KBM-7 (cell line): ENCODE results near the gene ATP13A5.

Experiments
- DNase-seq: peaks from one replicate; pipeline ENCODE4 v3.0.0-alpha.2; 2015
- in situ Hi-C: fragments of 300-500 bp; cut with MboI; formaldehyde crosslinking; loops from 2 replicates; pipeline ENCODE4 v1.14.3; 2020; ENCODE audit warnings: low sequenced_read_pairs, low pct_unique_long_range_greater_than_20kb, mixed read lengths

Gene ATP13A5

DNA sequence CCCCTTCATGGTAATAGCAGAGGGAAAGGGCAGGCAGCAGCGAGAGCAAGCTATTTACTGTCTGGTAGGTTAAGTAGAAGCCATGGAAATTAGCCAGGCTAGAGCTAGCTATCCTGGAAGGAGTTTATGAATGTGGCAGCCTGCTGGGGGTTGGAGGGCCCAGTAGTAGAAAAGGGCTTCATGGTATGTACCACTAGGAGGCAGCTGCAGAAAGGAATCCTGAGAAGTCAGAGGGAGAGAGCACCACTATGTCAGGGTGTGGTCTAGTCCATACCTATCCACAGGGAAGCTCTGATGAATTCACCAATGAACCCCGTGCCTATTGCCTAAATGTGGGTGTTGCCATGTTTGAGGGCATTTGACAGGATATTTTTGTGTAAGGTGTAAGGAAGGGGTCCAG, 82.6 kb downstream of the ATP13A5 start:
- DNase-seq = no peak
- in situ Hi-C loops = no loop called here

DNA sequence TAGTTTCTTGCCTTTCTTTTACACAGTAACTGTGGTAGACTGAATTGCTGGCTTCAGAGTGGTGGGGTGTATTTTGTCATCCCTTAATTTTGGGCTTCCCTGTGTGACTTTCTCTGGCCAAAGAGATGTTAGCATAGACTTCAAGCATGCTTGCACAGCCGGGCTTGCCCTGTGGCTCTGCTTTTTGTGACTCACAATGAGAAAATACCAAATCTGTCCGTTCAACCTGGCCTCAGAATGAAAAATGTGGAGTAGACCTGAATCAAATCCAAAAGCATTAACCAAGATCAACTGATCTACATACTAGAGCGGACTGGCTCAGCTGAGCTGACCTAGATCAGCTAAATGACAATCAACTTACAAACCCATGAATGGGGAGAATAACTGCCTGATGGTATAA, 86.2 kb downstream of the ATP13A5 start:
- DNase-seq = no peak
- in situ Hi-C loops = no loop called here

DNA sequence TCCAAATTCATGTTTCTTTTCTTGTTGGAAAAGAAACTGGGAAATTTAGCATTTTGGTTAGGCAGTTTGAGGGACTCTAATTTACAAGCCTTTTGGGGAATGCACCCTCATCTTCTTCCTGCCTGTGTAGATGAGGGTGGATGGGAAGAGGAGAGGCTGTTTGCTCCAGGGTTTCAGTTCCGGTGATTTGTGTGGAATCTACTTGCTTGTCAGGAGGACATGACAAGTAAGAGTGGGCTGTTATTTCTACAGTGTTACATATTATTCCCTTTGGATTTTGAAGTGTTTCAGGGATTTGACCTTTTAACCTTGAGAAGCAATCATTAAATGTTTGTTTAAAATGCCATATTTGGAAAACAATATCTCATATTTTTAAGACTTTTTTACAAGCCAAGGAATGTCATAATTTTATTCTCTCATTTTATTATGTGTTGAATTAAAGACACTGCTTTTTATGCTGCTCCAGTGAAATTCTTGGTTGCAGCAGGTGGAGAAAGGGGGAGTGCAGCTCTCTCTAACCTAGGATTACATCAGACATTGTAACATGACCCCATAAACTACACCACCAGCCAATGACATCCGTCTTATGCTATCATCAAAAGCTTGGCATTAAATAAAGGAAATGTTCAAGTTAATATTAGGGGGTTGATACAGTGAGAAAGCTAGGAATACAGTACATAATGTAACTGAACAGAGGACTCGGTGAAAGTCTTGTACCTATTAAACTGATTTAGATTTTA, 107.3 kb downstream of the ATP13A5 start:
- in situ Hi-C loops = no loop called here
- DNase-seq = no peak

DNA sequence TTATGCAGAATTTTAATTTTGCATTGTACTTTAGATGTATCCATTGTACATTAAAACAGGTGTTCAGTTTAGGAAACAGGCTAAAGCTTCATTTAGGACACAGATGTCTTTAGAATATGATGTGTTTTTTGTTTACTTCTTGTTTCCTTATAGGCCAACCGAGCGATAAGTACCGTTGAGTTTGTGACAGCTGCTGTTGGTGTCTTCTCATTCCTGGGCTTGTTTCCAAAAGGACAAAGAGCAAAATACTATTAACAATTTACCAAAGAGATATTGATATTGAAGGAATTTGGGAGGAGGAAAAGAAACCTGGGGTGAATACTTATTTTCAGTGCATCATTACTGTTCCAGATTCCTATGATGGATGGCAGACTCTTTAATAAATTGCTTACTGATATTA, 108.1 kb downstream of the ATP13A5 start:
- no peak for DNase-seq
- in situ Hi-C loops = no loop called here

DNA sequence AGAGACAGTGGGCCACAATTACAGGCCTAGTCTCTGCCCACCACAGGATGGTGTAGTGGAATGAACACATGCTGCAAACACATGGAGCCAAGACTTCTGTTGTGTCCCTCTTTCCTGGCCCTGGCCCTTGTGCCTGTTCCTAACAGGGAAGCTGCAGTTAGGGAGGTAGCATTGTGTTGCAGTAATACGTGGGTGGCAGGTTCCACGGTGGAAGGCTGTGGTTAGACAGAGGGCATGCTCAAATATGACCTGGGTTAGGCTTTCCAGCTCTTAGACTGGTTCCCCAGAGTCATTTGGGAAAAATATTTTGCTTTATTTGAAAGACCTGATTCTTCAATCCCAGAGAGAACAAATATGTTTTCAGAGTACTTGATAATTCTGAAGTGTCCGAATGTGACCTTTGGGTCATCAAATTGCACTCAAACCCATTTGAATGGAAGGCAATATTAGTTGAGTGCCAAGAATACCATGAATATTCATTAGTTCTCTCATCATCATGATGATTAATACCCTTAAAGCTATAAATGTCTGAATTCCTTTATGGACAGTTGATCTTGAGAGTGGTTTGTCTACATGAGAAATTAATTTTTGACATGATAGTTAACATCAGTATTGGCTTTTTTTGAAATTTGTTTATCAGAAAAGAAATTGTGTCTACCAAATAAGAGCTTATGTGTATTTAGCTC, 109.1 kb downstream of the ATP13A5 start:
- in situ Hi-C loops = no loop called here
- no peak for DNase-seq

DNA sequence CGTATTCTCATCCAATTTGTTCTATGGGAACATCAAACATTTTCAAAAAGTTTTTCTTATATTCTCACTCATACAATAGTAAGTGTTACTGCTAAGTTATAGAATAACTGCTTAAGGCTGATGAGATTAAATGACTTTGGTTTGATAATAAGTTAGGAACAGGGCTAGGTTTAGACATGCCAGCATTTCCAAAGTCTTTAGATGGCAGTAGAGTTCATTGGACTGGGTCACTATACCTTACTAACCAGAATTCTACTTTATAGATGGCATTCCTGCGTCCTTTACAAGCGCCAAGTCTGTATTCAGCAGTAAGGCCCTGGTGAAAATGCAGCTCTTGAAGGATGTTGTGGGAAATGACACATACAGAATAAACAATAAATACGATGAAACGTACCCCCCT, 115.8 kb downstream of the ATP13A5 start:
- DNase-seq = no peak
- in situ Hi-C loops = no loop called here

DNA sequence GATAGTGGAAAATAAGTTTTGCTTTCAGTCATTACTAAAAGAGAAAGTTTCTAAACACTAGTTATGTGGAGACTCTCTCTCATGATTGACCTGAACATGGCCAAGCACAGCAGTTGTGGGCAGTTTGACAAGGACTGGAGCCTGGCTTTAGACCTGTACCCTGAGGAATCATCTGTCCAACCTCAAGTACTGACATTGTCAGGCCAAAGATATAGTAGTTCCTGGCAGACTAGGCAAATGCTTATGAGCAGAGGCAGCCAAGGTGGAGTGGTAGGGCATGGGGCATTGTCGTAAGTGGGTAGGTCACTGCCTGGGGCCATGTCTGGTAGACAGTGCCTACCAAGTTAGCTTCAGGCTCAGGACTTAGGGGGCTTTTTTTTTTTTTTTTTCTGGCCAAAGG, 116.6 kb downstream of the ATP13A5 start:
- in situ Hi-C loops = no loop called here

DNA sequence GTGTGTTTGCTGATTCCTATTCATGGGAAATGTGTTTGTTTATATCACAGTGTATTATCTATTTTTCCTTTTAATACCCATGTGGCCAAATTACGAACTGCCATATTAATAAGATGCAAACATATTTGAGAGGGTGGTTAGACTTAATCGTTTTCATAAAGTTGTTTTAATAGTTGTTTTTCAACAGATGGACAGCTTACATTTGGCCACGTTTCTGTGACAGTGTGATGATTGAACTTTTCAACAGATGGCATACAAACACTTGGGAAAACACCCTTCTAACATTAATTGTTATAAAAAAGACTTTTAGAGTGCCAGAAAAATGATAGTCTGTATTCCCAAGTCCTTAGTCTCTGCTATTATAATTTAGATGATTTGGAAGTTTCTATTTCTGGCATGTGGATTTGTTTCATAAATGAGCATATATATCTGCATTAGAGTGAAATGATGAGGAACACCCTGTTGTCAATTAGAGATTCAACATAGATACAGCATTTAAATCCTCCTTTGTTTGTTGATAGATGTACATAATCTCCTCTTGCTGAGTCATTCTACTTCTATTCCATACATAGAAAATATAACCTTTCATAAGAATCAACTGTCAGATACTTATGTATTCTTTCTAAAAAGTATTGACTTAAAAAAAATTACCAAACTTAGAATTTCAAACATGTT, 124.4 kb downstream of the ATP13A5 start:
- DNase-seq = no peak
- in situ Hi-C loops = no loop called here

More for the DNA sequence above, 116.6 kb downstream of the ATP13A5 start:
- no peak for DNase-seq

DNA sequence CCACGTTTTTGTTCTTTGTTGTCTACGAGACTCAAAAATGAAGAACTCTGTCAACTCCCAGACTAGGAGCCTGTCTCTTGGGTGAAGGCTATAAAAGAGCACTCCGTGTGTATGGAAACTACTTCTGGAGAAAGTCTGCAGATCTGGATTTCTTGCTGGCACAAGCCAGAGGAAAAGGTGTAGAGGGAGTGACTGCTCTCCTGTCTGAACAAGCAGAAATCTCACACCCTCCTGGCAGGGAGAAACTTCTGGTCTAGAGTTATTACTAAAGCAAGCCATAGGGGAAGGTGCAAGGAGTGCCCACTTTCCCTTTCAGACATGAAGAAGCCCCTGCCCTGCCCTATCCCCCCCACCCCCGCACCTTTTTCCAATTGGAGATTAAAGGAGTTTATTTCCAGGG, 128.1 kb downstream of the ATP13A5 start:
- in situ Hi-C loops = no loop called here
- DNase-seq = no peak

DNA sequence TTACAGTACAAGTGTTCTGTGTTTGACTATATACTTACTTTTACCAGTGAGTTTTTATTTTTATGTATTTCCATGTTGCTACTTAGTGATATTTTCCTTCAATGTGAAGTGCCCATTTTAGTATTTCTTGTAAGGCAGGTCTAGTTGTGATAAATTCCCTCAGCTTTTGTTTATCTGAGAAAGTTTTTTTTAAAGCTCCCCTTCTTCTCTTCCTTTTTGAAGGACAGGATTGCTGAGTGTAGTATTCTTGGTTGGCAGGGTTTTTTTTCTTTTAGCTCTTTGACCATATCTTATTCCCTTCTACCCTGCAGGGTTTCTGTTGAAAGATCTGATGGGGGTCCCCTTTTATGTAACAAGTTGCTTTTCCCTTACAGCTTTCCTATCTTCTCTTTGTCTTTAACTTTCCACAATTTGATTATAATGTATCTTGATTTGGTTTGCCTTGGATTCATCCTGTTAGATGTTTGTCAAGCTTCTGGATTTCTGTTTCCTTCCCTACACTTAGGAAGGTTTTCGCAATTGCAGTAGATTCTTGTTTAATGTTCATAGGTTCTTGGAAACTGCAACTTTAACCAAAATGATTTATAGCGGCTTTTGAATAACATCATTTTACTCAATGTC, 129.6 kb downstream of the ATP13A5 start:
- in situ Hi-C loops = no loop called here
- no peak for DNase-seq

DNA sequence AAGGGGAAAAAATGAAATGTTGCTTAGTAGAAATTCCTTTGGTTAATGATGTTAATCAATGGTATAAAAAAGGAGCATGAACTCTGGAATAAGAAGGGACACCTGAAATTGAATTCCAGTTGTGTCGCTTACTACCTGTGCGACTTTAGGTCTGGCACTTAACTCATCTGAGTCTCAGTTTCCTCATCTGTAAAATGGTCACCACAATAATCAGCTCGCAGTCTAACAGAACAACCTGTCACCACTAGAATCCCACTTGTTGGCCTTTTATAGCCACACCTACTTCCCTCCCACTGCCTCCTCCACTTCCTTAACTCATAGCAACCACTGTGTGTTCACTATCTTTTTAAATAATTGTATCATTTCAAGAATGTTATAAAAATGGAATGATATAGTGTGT, 135.0 kb downstream of the ATP13A5 start:
- DNase-seq = no peak
- in situ Hi-C loops = no loop called here

DNA sequence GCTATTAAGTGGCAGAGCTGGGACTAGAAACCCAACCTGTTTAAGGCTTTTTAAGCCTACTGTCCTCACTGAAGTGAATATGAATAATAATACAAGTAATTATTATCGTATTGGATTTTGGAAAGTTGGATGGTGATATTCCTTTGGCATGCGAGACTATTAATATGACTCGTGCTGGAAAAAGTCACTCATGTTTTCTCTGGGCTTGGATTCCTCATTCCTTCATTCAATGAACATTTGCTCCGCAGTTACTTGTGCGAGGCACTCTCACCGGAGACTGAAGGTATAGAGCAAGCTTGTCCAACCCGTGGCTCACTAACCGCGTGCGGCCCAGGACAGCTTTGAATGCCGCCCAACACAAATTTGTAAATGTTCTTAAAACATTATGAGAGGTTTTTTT, 136.8 kb downstream of the ATP13A5 start:
- in situ Hi-C loops = no loop called here
- DNase-seq = no peak

DNA sequence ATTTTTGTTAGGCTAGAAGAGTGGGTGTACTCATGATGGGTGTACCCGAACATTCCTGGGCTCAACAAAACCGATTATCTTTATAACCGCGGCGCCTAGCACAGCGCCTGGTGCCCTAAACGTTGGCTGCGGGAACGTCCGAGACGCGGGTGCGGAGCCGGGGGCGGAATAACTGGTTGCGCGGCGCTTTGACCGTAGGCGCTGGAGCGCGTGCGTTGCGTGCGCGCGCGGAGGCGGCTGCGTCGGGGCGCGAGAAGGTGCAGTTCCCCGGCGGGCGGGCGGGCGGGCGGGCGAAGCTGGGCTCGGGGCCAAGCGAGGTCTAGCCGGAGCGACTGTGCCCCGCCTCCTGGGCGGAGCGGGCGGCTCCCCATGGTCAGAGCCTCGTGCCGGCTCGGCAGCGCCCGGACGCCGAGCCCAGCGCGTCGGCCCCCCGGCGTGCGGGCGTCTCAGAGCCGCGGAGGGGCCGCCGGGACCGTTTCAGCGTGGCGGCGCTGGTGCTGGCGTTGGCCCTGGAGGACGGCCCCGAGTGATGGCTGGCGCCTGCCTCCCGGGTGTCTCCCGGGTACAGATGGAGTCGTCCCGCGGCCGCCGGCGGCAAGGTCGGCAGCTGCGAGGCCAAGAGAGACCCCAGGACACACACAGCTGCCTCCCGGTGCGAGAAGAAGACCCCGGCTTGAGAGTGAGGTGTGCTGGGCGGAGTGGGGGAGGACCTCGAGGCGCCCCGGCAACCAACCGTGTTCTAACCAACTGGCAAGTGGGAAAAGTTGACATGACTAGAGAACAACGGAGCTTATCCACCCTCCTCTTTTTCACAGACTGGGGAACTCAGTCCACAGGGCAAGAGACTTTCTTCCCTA, 137.5 kb downstream of the ATP13A5 start, which contains the start of gene PLAAT1:
TSS of gene PLAAT1 (plus strand) at position 373 of the 857 bp plus-strand sequence. CDS start 14,429 bp downstream, outside the sequence.
- DNase-seq = peak; percentile 39
- in situ Hi-C loops = no loop called here

DNA sequence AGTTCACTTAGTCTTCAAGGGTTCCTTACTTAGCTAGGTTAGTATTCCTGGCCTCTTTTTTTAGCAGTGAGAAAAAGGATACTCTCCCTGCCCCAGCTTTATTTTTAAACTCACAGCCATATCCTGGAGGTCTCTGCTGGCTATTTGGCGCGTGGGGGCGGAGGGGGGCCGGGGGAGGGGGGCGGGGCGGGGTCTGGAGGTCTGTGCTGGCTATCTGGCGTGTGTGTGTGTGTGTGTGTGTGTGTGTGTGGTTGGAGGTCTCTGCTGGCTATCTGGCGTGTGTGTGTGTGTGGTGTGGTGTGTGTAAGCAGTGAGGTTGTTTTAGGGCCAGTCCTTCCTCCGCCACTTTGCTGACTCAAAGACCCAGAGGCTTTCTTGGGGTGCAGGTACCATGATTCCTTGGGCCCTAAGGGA, 138.1 kb downstream of the ATP13A5 start:
- in situ Hi-C loops = no loop called here
- no peak for DNase-seq

DNA sequence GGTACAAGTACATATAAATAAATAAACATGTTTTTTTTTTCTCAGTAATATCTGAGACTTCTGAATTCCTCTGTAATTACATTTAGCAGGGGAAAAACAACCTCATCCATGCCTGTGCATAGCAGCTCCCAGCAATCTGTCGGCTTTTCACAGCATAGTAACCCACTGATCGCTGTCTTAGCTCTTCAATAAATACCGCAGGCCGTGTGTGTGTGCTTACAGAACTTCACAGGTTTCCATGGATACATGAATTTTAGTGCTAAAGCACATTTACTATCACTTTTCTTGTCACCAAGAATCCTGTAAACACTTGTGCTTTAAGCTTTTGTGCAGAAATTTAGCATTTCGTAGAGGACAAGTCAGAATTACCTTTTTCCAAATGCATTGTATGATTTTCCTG, 141.5 kb downstream of the ATP13A5 start:
- in situ Hi-C loops = no loop called here
- no peak for DNase-seq

DNA sequence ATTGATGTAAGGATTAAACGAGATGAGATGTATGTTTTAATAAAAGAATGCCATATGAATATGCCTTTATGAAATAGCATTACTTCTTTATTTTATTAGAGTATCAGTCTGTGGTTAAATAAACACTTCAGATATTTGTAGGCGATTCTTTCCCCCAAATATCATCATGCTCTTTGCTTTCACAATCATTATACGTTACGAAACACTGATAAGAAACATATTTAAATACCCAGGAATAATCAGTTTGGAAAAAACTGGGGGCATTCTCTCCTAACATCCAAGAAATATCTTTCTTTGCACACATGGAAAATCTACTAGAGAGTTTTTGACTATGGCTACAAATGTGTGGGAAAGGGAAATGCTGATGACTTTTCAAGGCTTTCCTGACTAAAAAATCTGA, 142.0 kb downstream of the ATP13A5 start:
- in situ Hi-C loops = no loop called here
- DNase-seq = no peak

DNA sequence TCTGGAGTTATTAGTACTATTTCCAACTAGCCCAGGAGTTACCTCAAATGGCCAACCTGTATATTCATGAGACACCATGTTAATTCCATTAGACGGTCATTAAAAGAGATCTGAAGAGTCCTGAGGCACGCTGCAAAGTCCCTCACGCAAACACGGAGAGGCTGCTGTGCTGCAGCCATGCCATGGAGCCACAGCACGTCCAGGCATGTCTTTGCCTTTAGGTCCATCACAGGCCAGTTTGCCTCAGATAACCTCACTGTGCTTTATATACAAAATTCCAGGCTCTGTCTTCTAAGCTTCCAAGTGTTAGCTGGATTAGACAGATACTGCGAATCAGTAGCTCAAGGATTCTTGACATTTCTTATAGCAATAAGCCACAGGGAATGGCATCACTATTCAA, 147.4 kb downstream of the ATP13A5 start:
- no peak for DNase-seq
- in situ Hi-C loops = no loop called here

DNA sequence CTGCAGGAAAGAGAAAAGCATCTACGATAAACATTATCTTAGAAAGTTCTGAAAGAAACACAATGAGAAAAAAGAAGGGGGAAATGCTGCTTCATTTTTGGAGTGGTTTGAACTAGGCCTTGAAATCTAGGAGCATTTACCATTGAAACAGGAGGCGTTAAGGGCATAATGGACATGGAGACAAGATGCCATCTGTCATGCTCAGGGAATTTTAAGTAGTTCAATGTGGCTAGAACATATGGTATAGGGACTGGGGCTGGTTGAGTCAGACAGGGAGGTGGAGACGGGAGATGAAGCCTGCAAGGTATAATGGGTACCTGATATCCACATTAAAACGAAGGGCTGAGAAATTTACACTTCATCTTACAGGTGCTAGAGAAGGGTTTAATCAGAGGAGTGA, 147.9 kb downstream of the ATP13A5 start:
- DNase-seq = no peak
- in situ Hi-C loops = no loop called here

DNA sequence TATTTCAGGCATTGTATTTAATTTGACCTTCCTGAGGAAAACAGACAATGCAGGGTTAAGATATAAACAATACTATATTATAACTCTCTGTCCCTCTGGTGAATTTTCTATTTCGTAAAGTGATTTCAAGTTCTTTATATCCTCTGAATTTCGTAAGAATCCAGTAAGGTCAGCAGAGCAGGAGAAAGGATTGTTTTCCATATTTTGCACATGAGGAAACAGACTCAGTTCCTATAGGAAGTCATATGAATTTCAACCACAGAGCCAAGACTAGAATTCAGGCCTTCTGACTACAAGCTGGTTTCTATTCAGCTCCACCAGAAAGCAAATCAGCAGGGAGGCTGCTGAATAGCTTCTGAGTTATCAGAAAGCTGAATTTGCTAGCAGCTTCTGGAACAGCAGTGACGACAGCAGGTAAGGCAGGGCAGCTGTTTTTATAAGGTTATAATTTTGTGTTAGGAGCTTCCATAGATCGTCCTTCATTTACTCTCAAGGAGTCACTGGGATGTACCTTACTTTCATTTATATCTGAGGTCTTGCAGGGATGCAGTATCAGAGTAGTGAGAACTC, 148.6 kb downstream of the ATP13A5 start:
- in situ Hi-C loops = no loop called here
- no peak for DNase-seq
